ENCODE data around the gene AKAP6. TPM values are rescaled to one million over a fixed set of nuclear protein-coding genes. Genes with fewer than 3 reads are reported as not detected.

Gene AKAP6
- total and polyA plus RNA-seq, 9 donors = 25.4 to 87.1 (median 59.6) TPM

Other genes starting within 250 kb of the AKAP6 start
- gene RNU6-7, start 127.3 kb upstream of the AKAP6 start, total RNA-seq = not detected
- gene RNU6-7, start 127.3 kb upstream of the AKAP6 start, polyA plus RNA-seq (ENCODE audit: insufficient read depth in 1 of 8, insufficient read length in 8 of 8, low replicate concordance in 1 of 8) = not detected
- not detected for gene RNU6-8, start 126.0 kb upstream of the AKAP6 start, total RNA-seq
- not detected for gene RNU6-8, start 126.0 kb upstream of the AKAP6 start, polyA plus RNA-seq (ENCODE audit: insufficient read depth in 1 of 8, insufficient read length in 8 of 8, low replicate concordance in 1 of 8)

Measured in muscle of leg (tissue), 9 donors.